GM19397 (cell line): Measurements from ENCODE around the gene GLIPR1L2.

Experiments used
- ATAC-seq: cut with Tn5 transposase; IDR thresholded peaks from one replicate; pipeline ENCODE4 v1.9.1; 2021; ENCODE audit warnings: mild to moderate bottlenecking, moderate library complexity; ENCODE audit not compliant: unreplicated experiment

Gene GLIPR1L2

GRCh38 chr12:75471902-75472890 lies 81.3 kb downstream of the GLIPR1L2 start:
- ATAC-seq = no peak

- ATAC-seq = no peak
These were observed 83.2 kb downstream of the GLIPR1L2 start for GRCh38 chr12:75474116-75474515.

- ATAC-seq = no peak
These were observed 85.2 kb downstream of the GLIPR1L2 start for GRCh38 chr12:75476071-75476470.

- no peak for ATAC-seq
These were observed 86.2 kb downstream of the GLIPR1L2 start for GRCh38 chr12:75477137-75477536.

- peak; percentile 26 for ATAC-seq
These were observed 87.4 kb downstream of the GLIPR1L2 start for GRCh38 chr12:75478116-75478794.

GRCh38 chr12:75479963-75480461 lies 89.1 kb downstream of the GLIPR1L2 start:
- ATAC-seq = no peak

GRCh38 chr12:75480469-75480949 lies 89.6 kb downstream of the GLIPR1L2 start, which contains the start of gene GLIPR1:
Gene GLIPR1, plus strand, starts transcription at chr12:75480755. Its CDS starts 126 bp downstream, at chr12:75480881.
- peak; percentile 89 for ATAC-seq

- peak; percentile 19 for ATAC-seq
These were observed 90.3 kb downstream of the GLIPR1L2 start for GRCh38 chr12:75481013-75481705.

- ATAC-seq = no peak
These were observed 90.9 kb downstream of the GLIPR1L2 start for GRCh38 chr12:75481774-75482173.
